ENCODE measurements around the gene URGCP. TPM values are rescaled to one million over a fixed set of nuclear protein-coding genes. Genes with fewer than 3 reads are reported as not detected.

The URGCP gene, protein sequence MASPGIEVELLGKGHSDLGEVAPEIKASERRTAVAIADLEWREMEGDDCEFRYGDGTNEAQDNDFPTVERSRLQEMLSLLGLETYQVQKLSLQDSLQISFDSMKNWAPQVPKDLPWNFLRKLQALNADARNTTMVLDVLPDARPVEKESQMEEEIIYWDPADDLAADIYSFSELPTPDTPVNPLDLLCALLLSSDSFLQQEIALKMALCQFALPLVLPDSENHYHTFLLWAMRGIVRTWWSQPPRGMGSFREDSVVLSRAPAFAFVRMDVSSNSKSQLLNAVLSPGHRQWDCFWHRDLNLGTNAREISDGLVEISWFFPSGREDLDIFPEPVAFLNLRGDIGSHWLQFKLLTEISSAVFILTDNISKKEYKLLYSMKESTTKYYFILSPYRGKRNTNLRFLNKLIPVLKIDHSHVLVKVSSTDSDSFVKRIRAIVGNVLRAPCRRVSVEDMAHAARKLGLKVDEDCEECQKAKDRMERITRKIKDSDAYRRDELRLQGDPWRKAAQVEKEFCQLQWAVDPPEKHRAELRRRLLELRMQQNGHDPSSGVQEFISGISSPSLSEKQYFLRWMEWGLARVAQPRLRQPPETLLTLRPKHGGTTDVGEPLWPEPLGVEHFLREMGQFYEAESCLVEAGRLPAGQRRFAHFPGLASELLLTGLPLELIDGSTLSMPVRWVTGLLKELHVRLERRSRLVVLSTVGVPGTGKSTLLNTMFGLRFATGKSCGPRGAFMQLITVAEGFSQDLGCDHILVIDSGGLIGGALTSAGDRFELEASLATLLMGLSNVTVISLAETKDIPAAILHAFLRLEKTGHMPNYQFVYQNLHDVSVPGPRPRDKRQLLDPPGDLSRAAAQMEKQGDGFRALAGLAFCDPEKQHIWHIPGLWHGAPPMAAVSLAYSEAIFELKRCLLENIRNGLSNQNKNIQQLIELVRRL
- total RNA-seq = 10 to 100 TPM; 23.2 to 23.8 TPM
- polyA plus RNA-seq (2013, experiment 1 of 2) = 9.8 TPM
- 8.4 TPM for polyA plus RNA-seq (2013, experiment 2 of 2)
- long read RNA-seq, experiment 1, full-length matches to known transcripts = 3 of 5 reads
- long read RNA-seq, experiment 1, partial matches to known transcripts = 1 of 5 reads
- long read RNA-seq, experiment 1, other reads (novel, unspliced or antisense) = 1 of 5 reads
- long read RNA-seq, experiment 2, full-length matches to known transcripts = 35 of 43 reads
- long read RNA-seq, experiment 2, partial matches to known transcripts = 0 of 43 reads
- long read RNA-seq, experiment 2, other reads (novel, unspliced or antisense) = 8 of 43 reads
- long read RNA-seq, experiment 3, full-length matches to known transcripts = 81 of 95 reads
- long read RNA-seq, experiment 3, partial matches to known transcripts = 0 of 95 reads
- long read RNA-seq, experiment 3, other reads (novel, unspliced or antisense) = 14 of 95 reads
- long read RNA-seq, experiment 4, partial matches to known transcripts = 0 of 3 reads
- long read RNA-seq, experiment 4, other reads (novel, unspliced or antisense) = 3 of 3 reads

DNA sequence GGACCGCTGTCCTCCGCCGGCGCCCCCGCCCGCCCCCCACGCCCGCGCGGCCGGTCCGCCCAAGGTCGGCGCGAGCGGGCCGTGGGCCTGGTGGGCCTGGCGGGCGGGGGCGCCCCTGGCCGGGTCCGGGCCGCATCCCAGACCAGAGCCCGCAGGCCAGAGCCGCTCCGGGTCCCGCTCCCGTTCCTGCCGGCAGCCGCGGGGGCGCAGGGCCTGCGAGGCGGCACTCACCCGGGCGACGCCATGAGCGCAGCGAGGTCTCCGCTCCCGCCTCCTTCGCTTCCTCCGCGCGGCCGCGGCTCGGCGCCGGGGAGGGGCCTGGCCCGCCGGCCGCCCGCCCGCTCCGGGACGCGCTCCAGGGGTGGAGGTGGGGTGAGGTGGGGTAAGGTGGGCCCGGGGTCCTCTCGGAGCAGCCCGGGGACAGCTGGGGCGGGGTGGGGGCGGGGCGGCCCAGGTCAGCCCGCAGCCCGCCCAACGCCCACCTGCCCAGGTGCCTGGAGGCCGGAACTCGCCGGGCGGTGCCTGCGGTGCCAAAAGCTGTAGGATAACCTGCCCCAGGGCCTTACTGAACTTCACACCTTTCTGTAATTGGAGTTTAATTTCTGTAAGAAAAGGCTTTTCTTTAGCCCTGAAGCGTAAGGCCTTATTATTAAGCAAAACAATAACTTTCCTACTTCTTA is at the start of gene URGCP:
Gene URGCP, minus strand, starts transcription at position 266 of the 680 bp plus-strand sequence. Its CDS starts 21 bp downstream, at position 245.
- H3K4me1 Mint-ChIP-seq = peaks cover 7% of the 10 kb centered on the region
- H3K9me3 ChIP-seq (ENCODE audit: control insufficient read depth, low read length) = no peaks in the 10 kb centered on the region
- WGBS, 2 experiments (ENCODE audit: insufficient coverage in 1 of 2, insufficient read length in 1 of 2) = 1% methylated on average over 13 to 73 of the region's 73 CpGs
- DNase-seq = peak; percentile 80
- peak within 1 kb of the TSS; percentile 81 for H3K4me3 ChIP-seq (ENCODE audit: low read length)
- peak within 1 kb of the TSS; percentile 89 for H3K27ac Mint-ChIP-seq
- no peaks in the 10 kb centered on the region for H3K4me1 ChIP-seq (ENCODE audit: control insufficient read depth, insufficient read depth, low read length)
- H3K36me3 ChIP-seq (ENCODE audit: control insufficient read depth, insufficient read depth, low read length) = no peaks in the 10 kb centered on the region
- TF ChIP-seq, protein P1, sequence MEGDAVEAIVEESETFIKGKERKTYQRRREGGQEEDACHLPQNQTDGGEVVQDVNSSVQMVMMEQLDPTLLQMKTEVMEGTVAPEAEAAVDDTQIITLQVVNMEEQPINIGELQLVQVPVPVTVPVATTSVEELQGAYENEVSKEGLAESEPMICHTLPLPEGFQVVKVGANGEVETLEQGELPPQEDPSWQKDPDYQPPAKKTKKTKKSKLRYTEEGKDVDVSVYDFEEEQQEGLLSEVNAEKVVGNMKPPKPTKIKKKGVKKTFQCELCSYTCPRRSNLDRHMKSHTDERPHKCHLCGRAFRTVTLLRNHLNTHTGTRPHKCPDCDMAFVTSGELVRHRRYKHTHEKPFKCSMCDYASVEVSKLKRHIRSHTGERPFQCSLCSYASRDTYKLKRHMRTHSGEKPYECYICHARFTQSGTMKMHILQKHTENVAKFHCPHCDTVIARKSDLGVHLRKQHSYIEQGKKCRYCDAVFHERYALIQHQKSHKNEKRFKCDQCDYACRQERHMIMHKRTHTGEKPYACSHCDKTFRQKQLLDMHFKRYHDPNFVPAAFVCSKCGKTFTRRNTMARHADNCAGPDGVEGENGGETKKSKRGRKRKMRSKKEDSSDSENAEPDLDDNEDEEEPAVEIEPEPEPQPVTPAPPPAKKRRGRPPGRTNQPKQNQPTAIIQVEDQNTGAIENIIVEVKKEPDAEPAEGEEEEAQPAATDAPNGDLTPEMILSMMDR (conservative IDR thresholded peaks at IDR 0.05) = no peak
- H3K27me3 ChIP-seq (ENCODE audit: control insufficient read depth, insufficient read depth, low read length, poor library complexity, severe bottlenecking) = no peaks in the 10 kb centered on the region
- peak within 1 kb of the TSS; percentile 80 for H3K4me3 Mint-ChIP-seq
- H3K9me3 Mint-ChIP-seq = no peaks in the 10 kb centered on the region
- H3K9ac ChIP-seq (ENCODE audit: extremely low read depth, low read length, poor library complexity, severe bottlenecking) = peak within 1 kb of the TSS; percentile 47
- H3K36me3 Mint-ChIP-seq (ENCODE audit: low read depth) = no peaks in the 10 kb centered on the region
- no peaks in the 10 kb centered on the region for H3K27me3 Mint-ChIP-seq (ENCODE audit: insufficient read depth)
- no peak within 1 kb of the TSS for H3K27ac ChIP-seq (ENCODE audit: low read depth, low read length)

DNA sequence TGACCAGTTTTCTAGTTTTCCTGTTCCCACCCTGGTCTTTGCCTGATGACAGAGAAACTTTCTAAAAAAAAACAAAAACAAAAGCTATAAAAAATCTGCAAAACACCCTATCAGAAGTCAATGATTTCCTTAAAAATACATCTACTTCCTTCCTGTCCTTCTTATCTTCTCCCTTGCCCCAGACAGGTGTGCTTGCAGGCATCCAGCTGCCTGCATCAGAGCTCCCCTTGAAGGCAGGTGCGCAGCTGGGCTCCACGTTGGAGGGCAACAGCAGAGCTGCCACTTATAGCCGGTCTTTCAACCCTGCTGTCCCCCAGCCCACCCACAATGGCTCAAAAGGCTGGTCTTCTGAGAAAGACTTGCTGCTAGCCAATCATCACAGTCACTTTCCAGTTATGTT is 49.6 kb upstream of the URGCP start:
- no peak overlapping the region for H3K4me3 ChIP-seq (ENCODE audit: low read length)
- 81 to 83% methylated on average over 3 of the region's 3 CpGs for WGBS, 2 experiments (ENCODE audit: insufficient coverage in 1 of 2, insufficient read length in 1 of 2)
- H3K4me1 Mint-ChIP-seq = peaks cover 3% of the 10 kb centered on the region
- no peaks in the 10 kb centered on the region for H3K27me3 ChIP-seq (ENCODE audit: control insufficient read depth, insufficient read depth, low read length, poor library complexity, severe bottlenecking)
- no peak overlapping the region for H3K4me3 Mint-ChIP-seq
- no peaks in the 10 kb centered on the region for H3K4me1 ChIP-seq (ENCODE audit: control insufficient read depth, insufficient read depth, low read length)
- peaks cover 2% of the 10 kb centered on the region for H3K27me3 Mint-ChIP-seq (ENCODE audit: insufficient read depth)
- H3K9ac ChIP-seq (ENCODE audit: extremely low read depth, low read length, poor library complexity, severe bottlenecking) = no peak overlapping the region
- H3K27ac ChIP-seq (ENCODE audit: low read depth, low read length) = no peak overlapping the region
- no peaks in the 10 kb centered on the region for H3K36me3 ChIP-seq (ENCODE audit: control insufficient read depth, insufficient read depth, low read length)
- no peak overlapping the region for H3K27ac Mint-ChIP-seq
- H3K9me3 ChIP-seq (ENCODE audit: control insufficient read depth, low read length) = no peaks in the 10 kb centered on the region
- TF ChIP-seq, protein P1 (conservative IDR thresholded peaks at IDR 0.05) = no peak
- DNase-seq = no peak
- H3K9me3 Mint-ChIP-seq = peaks cover 5% of the 10 kb centered on the region
- H3K36me3 Mint-ChIP-seq (ENCODE audit: low read depth) = peaks cover 3% of the 10 kb centered on the region
